K562 (cell line): ENCODE data around the gene DIPK2A. TPM values are rescaled to one million over a fixed set of nuclear protein-coding genes. Genes with fewer than 3 reads are reported as not detected.
A peak's percentile ranks its signal among the peaks of the same experiment; 100 is the strongest.

Experiments used
- ATAC-seq: fragments of 200-7000 bp; cut with Tn5 transposase; 3 replicates; pipeline ENCODE4 v1.9.1; 2020; ENCODE audit warnings: moderate library complexity
- BruUV-seq: library from RNA; stranded (reverse); fragments of 400-500 nt; replicated peaks from 2 replicates; lab custom pipeline; 2021; lab: Mats Ljungman, UMichigan
- CTCF ChIA-PET: fragments of 300-600 bp; formaldehyde crosslinking; extraction: SDS; loops from one replicate; lab custom pipeline; 2021; ENCODE audit warnings: low intra/inter-chr PET ratio; lab: Yijun Ruan, JAX
- POLR2A ChIA-PET: fragments of 300-600, 350-650 bp; sonication (Branson Sonifier 250); formaldehyde crosslinking; extraction: SDS; loops from one replicate; lab custom pipeline; 2021; ENCODE audit warnings: antibody characterized with exemption, inconsistent platforms; lab: Yijun Ruan, JAX
- DNase-seq, 4 experiments: peaks; one replicate each; pipeline versions ENCODE4 v3.0.0 to v3.0.0-alpha.2; 2011 to 2018; ENCODE audit warnings: low spot score in 3 of 4, mixed read lengths in 3 of 4; ENCODE audit errors: extremely low read depth in 1 of 4
- FAIRE-seq: peaks from 2 replicates; lab custom pipeline; 2011; peaks lifted over from hg19 to GRCh38; lab: Jason Lieb, UNC
- H2AFZ ChIP-seq: 2 replicates; pipeline ENCODE4 v1.6.0; 2011; ENCODE audit warnings: low read depth, low read length, control low read depth, inconsistent platforms
- H3K27ac ChIP-seq: fragments of 200-600 bp; 3 replicates; pipeline ENCODE4 v1.8.0; 2011; ENCODE audit warnings: low read depth, mild to moderate bottlenecking, control low read depth, inconsistent platforms, low read length, moderate library complexity, mixed read lengths; ENCODE audit errors: extremely low read depth
- H3K27me3 ChIP-seq, 2 experiments: fragments of 300-600 bp in 1 of 2; 2 replicates in 1 of 2; 3 replicates in 1 of 2; pipeline versions ENCODE4 v1.6.0 to v1.8.0; 2011; ENCODE audit warnings: inconsistent platforms in 2 of 2, low read length in 2 of 2, mild to moderate bottlenecking in 1 of 2, mixed read lengths in 1 of 2, moderate library complexity in 1 of 2; ENCODE audit not compliant: control insufficient read depth in 2 of 2, insufficient read depth in 2 of 2
- H3K36me3 ChIP-seq: fragments of 300-600 bp; 3 replicates; pipeline ENCODE4 v1.8.0; 2011; ENCODE audit warnings: mild to moderate bottlenecking, low read length, inconsistent platforms; ENCODE audit not compliant: control insufficient read depth, insufficient read depth
- H3K4me1 ChIP-seq, 2 experiments: fragments of 200-600 bp in 1 of 2; replicated peaks in 1 of 2; 2 replicates in 1 of 2; 3 replicates in 1 of 2; pipeline versions ENCODE4 v1.5.1 to v1.8.0; 2011; ENCODE audit warnings: inconsistent platforms in 2 of 2, low read length in 2 of 2, mild to moderate bottlenecking in 1 of 2, mixed read lengths in 1 of 2, moderate library complexity in 1 of 2; ENCODE audit not compliant: control insufficient read depth in 2 of 2, insufficient read depth in 2 of 2
- H3K4me2 ChIP-seq: 2 replicates; pipeline ENCODE4 v1.6.1; 2011; ENCODE audit warnings: low read length, control low read depth, inconsistent platforms, mixed read lengths; ENCODE audit not compliant: insufficient read depth
- H3K4me3 ChIP-seq: fragments of 200-600 bp; sonication (generic), shearing (Covaris generic); 2 replicates; pipeline ENCODE4 v1.5.1; 2016; ENCODE audit warnings: control low read depth, inconsistent platforms
- H3K79me2 ChIP-seq: fragments of 200-600 bp; 3 replicates; pipeline ENCODE4 v1.8.0; 2011; ENCODE audit warnings: low read length, inconsistent platforms; ENCODE audit not compliant: control insufficient read depth, insufficient read depth
- H3K9ac ChIP-seq, 2 experiments: 2 replicates each; pipeline versions ENCODE4 v1.6.0 to v1.6.1; 2011; ENCODE audit warnings: low read depth in 2 of 2, low read length in 2 of 2, control low read depth in 1 of 2, inconsistent platforms in 1 of 2, mild to moderate bottlenecking in 1 of 2, mixed read lengths in 1 of 2; ENCODE audit not compliant: insufficient read depth in 1 of 2
- H3K9me1 ChIP-seq: one replicate; pipeline ENCODE4 v1.6.0; 2011; ENCODE audit warnings: inconsistent platforms, mild to moderate bottlenecking, low read length, moderate library complexity; ENCODE audit not compliant: control insufficient read depth, insufficient read depth
- H3K9me3 ChIP-seq: replicated peaks from 2 replicates; pipeline ENCODE4 v1.5.1; 2011; ENCODE audit warnings: low read depth, low read length, inconsistent platforms; ENCODE audit not compliant: control insufficient read depth, insufficient read depth
- H4K20me1 ChIP-seq: replicated peaks from 2 replicates; pipeline ENCODE4 v1.6.1; 2011; ENCODE audit warnings: low read length, inconsistent platforms, mixed read lengths; ENCODE audit not compliant: control insufficient read depth, insufficient read depth
- BCOR ChIP-seq: fragments of 450-650 bp; IDR thresholded peaks from 2 replicates; pipeline ENCODE4 v1.6.1; 2016
- GABPA ChIP-seq: fragments of 200-800 bp; sonication (Bioruptor generic); conservative IDR thresholded peaks from 2 replicates; pipeline ENCODE4 v1.6.1; 2016; ENCODE audit warnings: low read depth, missing genetic modification characterization, missing compliant biosample characterization
- KAT7 ChIP-seq: sonication (generic); formaldehyde crosslinking; IDR thresholded peaks from 2 replicates; pipeline ENCODE4 v1.8.0; 2022; ENCODE audit warnings: missing genetic modification reagents, mild to moderate bottlenecking, borderline replicate concordance
- MEIS2 ChIP-seq: fragments of 450-650 bp; IDR thresholded peaks from 2 replicates; pipeline ENCODE4 v1.6.1; 2014; ENCODE audit warnings: mild to moderate bottlenecking; ENCODE audit not compliant: partially characterized antibody
- MTA2 ChIP-seq: fragments of 450-650 bp; IDR thresholded peaks from 2 replicates; pipeline ENCODE4 v1.6.1; 2016; ENCODE audit warnings: low read depth
- NFRKB ChIP-seq: fragments of 450-650 bp; IDR thresholded peaks from 2 replicates; pipeline ENCODE4 v1.6.1; 2016; ENCODE audit warnings: low read depth
- POLR2AphosphoS5 ChIP-seq: IDR thresholded peaks from 2 replicates; pipeline ENCODE4 v1.6.1; 2011; ENCODE audit warnings: mild to moderate bottlenecking, low read depth, low read length, moderate library complexity; ENCODE audit not compliant: control insufficient read depth, insufficient read depth
- SMARCA4 ChIP-seq: fragments of 450-650 bp; IDR thresholded peaks from 2 replicates; pipeline ENCODE4 v1.6.1; 2016
- SP1 ChIP-seq: sonication (generic); formaldehyde crosslinking; IDR thresholded peaks from 2 replicates; pipeline ENCODE4 v1.8.1; 2022; ENCODE audit warnings: mild to moderate bottlenecking, missing genetic modification reagents
- TAF7 ChIP-seq: fragments of 450-650 bp; IDR thresholded peaks from 2 replicates; pipeline ENCODE4 v1.6.1; 2016; ENCODE audit warnings: missing genetic modification characterization, missing compliant biosample characterization
- TAL1 ChIP-seq: fragments of 450-650 bp; IDR thresholded peaks from 2 replicates; pipeline ENCODE4 v1.6.1; 2016; ENCODE audit warnings: mild to moderate bottlenecking
- TBP ChIP-seq: optimal IDR thresholded peaks from 2 replicates; pipeline ENCODE3; 2011; ENCODE audit warnings: low read depth, low read length, improper control_type of control experiment
- WGBS: fragments of 100-300 bp; shearing (Covaris generic); methylation state at CpG from one replicate; pipeline ENCODE4 v1.1.6; 2016; ENCODE audit warnings: low coverage, mixed read lengths; ENCODE audit not compliant: insufficient coverage; ENCODE audit errors: missing lambda C conversion rate; 5-methylcytosine and 5-hydroxymethylcytosine counted together
- in situ Hi-C: fragments of 300-500 bp; cut with MboI; formaldehyde crosslinking; loops from 4 replicates; pipeline ENCODE4 v1.15.0; 2018; ENCODE audit warnings: inconsistent platforms, mixed read lengths
- intact Hi-C: fragments of 100-400 bp; cut with micrococcal nuclease; formaldehyde crosslinking; loops from 2 replicates; pipeline ENCODE4 v1.14.2; 2022
- polyA plus RNA-seq, 8 experiments: library from polyadenylated mRNA; depleted of rRNA in 4 of 8; stranded (reverse) in 5 of 8; unstranded in 3 of 8; fragments of >200 nt; fragmentation: Nextera tagmentation in 2 of 8; fragmentation: Illumina TruSeq in 1 of 8; extraction: Ambion mirVana in 2 of 8; extraction: Trizol in 1 of 8; gene quantifications; 2 replicates each; pipeline versions ENCODE4 v1.2.1 to v1.2.3, GENCODE V29; 2011 to 2014; ENCODE audit warnings: inconsistent platforms in 1 of 8, missing spikeins in 1 of 8
- total RNA-seq, 7 experiments: library from RNA; depleted of rRNA in 6 of 7; stranded (reverse); fragments of >200 nt in 6 of 7; fragmentation: Illumina TruSeq in 2 of 7; extraction: Trizol in 2 of 7; gene quantifications; 2 replicates each; pipeline versions ENCODE4 v1.2.1 to v1.2.3, GENCODE V29; 2011 to 2021; ENCODE audit warnings: low replicate concordance in 1 of 7
- TF ChIP-seq, protein P1 (sequence below), 2 experiments: IDR thresholded peaks in 1 of 2; conservative IDR thresholded peaks in 1 of 2; 2 replicates each; pipeline ENCODE4 v1.6.1; 2016; ENCODE audit warnings: low read depth in 2 of 2, mild to moderate bottlenecking in 1 of 2, missing compliant biosample characterization in 1 of 2, missing genetic modification characterization in 1 of 2, moderate library complexity in 1 of 2
- TF ChIP-seq, protein P2 (sequence below): fragments of 250-450 bp; sonication (Bioruptor Pico); IDR thresholded peaks from 2 replicates; pipeline ENCODE4 v1.8.0; 2021; ENCODE audit warnings: borderline replicate concordance, mild to moderate bottlenecking, moderate library complexity; ENCODE audit not compliant: poor library complexity, severe bottlenecking
- TF ChIP-seq, protein P3 (sequence below): fragments of 250-450 bp; sonication (Bioruptor Pico); IDR thresholded peaks from 2 replicates; pipeline ENCODE4 v1.6.1; 2021; ENCODE audit warnings: mild to moderate bottlenecking

Gene DIPK2A
- total and polyA plus RNA-seq, 9 of the 15 experiments (the other 6 are each of a cell fraction or from before 2014, with no cell fraction given) = 3.3 to 15.7 (median 7.8) TPM

DNA sequence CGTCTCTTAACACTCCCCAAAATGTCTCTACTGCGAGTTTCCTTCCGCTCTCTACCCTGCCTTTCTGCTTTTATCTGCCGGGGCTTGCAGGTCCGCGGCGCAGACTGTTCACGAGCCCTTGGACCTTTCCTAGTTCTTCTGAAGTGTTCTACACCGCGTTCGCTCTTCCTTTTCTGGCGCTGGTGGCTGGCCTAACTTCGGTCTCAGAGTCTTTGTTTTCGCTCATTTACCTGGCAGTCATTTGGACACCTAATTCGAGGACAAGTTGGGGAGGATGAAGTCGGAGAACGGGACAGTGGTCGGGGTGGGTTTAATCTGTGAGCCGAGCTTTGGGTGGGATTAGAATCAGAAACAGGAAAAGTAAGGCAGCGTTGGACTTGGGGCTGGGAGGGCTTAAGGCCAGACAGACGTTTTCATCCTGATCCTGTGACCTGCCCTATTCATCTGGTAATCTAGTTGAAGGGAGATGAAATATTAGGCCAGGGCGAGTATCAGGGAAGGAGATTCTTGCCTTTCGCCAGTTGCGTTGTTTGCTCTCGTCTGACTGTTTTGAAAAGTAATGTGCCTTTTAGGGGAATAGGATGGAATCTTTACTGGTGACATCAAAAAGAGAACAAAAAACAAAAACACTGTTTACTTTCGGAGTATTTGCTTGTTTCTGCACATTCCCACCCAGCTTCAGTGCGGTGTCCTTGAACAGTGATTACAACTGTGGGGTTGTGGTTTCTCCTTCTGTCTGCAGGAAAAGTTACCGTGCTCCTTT is 1.8 kb downstream of the DIPK2A start:
- peak; percentile 54 for ATAC-seq
- in situ Hi-C loops = no loop called here
- peak overlapping the region; percentile 97 for H3K27ac ChIP-seq
- no peaks in the 10 kb centered on the region for H3K36me3 ChIP-seq
- H4K20me1 ChIP-seq = no peaks in the 10 kb centered on the region
- H3K4me3 ChIP-seq = peak overlapping the region; percentile 77
- intact Hi-C loops = loop anchor here (5.0 to 10.0 kb wide), 2 partner anchors 139 to 311 kb away; no protein-coding TSS in a partner anchor
- no peak for FAIRE-seq
- 0% methylated on average over 28 of the region's 28 CpGs for WGBS
- H2AFZ ChIP-seq = peak overlapping the region; percentile 98
- no peaks in the 10 kb centered on the region for H3K9me1 ChIP-seq
- H3K9ac ChIP-seq = peak overlapping the region; percentile 86 to 99
- peak in 3 of 4 experiments; percentile 19 to 86 (median 65) for DNase-seq
- ChIA-PET CTCF (no interaction called here), POLR2A (interaction anchor here (0.5 to 2.8 kb wide), 2 partner anchors 10 to 323 kb away, joined by 5 to 14 read pairs; no protein-coding TSS in a partner anchor)
- peaks cover 4 to 19% of the 10 kb centered on the region in 2 experiments; a peak in 4 of 5 replicates for H3K4me1 ChIP-seq
- BruUV-seq = TSS peak; percentile 63
- no peaks in the 10 kb centered on the region for H3K27me3 ChIP-seq
- H3K4me2 ChIP-seq = peak overlapping the region; percentile 83
- H3K79me2 ChIP-seq = peaks cover 60% of the 10 kb centered on the region
- H3K9me3 ChIP-seq = no peaks in the 10 kb centered on the region
- TF ChIP-seq SP1 (CRISPR knock-in tag) (peak; percentile 35), MEIS2 (peak; percentile 25), POLR2AphosphoS5 (peak; percentile 21; the same call in 1 of the 2 replicates), GABPA (tag) (0 out of 2 replicates have a peak, but pooled peaks have one; percentile 29), TAL1 (no peak), TAF7 (tag) (peak; percentile 20; the same call in 1 of the 2 replicates), TBP (peak; percentile 53), MTA2 (no peak), BCOR (0 out of 2 replicates have a peak, but pooled peaks have one; percentile 7), NFRKB (0 out of 2 replicates have a peak, but pooled peaks have one; percentile 53), KAT7 (CRISPR knock-in tag) (no peak), SMARCA4 (peak; percentile 28; the same call in 1 of the 2 replicates)
- TF ChIP-seq, protein P1, sequence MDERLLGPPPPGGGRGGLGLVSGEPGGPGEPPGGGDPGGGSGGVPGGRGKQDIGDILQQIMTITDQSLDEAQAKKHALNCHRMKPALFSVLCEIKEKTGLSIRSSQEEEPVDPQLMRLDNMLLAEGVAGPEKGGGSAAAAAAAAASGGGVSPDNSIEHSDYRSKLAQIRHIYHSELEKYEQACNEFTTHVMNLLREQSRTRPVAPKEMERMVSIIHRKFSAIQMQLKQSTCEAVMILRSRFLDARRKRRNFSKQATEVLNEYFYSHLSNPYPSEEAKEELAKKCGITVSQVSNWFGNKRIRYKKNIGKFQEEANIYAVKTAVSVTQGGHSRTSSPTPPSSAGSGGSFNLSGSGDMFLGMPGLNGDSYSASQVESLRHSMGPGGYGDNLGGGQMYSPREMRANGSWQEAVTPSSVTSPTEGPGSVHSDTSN (CRISPR knock-in tag; IDR thresholded peaks at IDR 0.05; ENCODE audit: low read depth) = no peak
- TF ChIP-seq, protein P1 (tag; conservative IDR thresholded peaks at IDR 0.05; ENCODE audit: low read depth) = peak; percentile 38; the same call in 1 of the 2 replicates
- TF ChIP-seq, protein P2, sequence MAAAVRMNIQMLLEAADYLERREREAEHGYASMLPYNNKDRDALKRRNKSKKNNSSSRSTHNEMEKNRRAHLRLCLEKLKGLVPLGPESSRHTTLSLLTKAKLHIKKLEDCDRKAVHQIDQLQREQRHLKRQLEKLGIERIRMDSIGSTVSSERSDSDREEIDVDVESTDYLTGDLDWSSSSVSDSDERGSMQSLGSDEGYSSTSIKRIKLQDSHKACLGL (CRISPR knock-in tag) = no peak
- TF ChIP-seq, protein P3, sequence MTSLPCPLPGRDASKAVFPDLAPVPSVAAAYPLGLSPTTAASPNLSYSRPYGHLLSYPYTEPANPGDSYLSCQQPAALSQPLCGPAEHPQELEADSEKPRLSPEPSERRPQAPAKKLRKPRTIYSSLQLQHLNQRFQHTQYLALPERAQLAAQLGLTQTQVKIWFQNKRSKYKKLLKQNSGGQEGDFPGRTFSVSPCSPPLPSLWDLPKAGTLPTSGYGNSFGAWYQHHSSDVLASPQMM (CRISPR knock-in tag) = no peak
